ENCODE data around the gene CELA2A. TPM values are rescaled to one million over a fixed set of nuclear protein-coding genes. Genes with fewer than 3 reads are reported as not detected.

Gene CELA2A
- total RNA-seq, 4 donors from 2014 or later, result not detected

DNA sequence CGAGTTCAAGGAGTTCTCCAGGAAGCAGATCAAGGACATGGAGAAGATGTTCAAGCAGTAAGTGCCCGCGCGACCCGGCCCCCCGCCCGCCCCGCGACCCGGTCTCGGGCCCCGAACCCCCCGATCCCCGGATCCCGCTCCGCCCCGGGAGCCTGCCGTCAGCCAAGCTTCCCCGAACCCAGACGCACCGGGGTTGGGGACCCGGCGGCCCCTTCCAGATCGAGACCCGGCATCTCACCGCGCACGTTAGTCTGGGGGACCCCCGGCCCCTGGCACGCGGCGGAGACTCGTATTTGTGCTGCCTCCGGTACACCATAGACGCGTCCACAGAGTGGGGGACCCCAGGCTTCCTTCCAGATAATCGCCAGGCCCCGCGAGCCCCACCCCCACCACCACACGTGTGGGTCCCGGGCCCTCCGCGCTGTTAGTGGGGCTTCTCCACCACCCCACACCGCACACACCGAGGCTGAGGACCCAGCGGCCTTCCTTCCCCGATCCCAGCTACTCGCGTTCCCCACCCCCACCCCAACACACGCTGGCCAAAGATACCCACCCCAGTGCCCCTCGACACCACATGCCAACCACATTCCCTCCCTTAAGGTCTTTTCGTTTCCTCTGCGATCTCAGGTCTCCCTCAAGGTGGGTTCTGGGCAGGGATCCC, 46.2 kb upstream of the CELA2A start:
- peaks cover 5 to 12% of the 10 kb centered on the region in 2 donors for H3K4me1 ChIP-seq
- H3K27ac ChIP-seq, result peak overlapping the region; percentile 10 to 55 (median 32)
- no peaks in the 10 kb centered on the region for H3K36me3 ChIP-seq
- no peaks in the 10 kb centered on the region for H3K9me3 ChIP-seq
- DNase-seq (no peak), ATAC-seq (no peak)
- TF ChIP-seq POLR2A (IDR thresholded peaks at IDR 0.05), result no peak
- TF ChIP-seq CTCF (IDR thresholded peaks at IDR 0.05 in 4 of 5, conservative IDR thresholded peaks at IDR 0.05 in 1 of 5), result no peak
- in situ Hi-C loops (cut with MboI; ENCODE audit: low sequenced_read_pairs in 4 of 4), result no loop called here
- peak overlapping the region; percentile 61 to 69 (median 64) for H3K4me3 ChIP-seq
- H3K27me3 ChIP-seq, result peaks cover 4 to 15% (median 11%) of the 10 kb centered on the region in 3 donors
- intact Hi-C loops (cut with DNase I; ENCODE audit: low total_unique reads), result no loop called here

GRCh38 chr1:15410884-15411245, 45.7 kb upstream of the CELA2A start:
- intact Hi-C loops (cut with DNase I; ENCODE audit: low total_unique reads) (no loop called here), in situ Hi-C loops (cut with MboI; ENCODE audit: low sequenced_read_pairs in 4 of 4) (no loop called here)
- H3K9me3 ChIP-seq, result no peaks in the 10 kb centered on the region
- no peak for DNase-seq
- peak overlapping the region in 1 of 4 donors; percentile 48 for H3K27ac ChIP-seq
- H3K27me3 ChIP-seq, result peaks cover 4 to 15% (median 11%) of the 10 kb centered on the region in 3 donors
- no peaks in the 10 kb centered on the region for H3K36me3 ChIP-seq
- peak overlapping the region; percentile 61 to 69 (median 64) for H3K4me3 ChIP-seq
- ATAC-seq, result no peak
- TF ChIP-seq CTCF (IDR thresholded peaks at IDR 0.05 in 4 of 5, conservative IDR thresholded peaks at IDR 0.05 in 1 of 5) (no peak), POLR2A (IDR thresholded peaks at IDR 0.05) (no peak)
- H3K4me1 ChIP-seq, result peaks cover 5 to 12% of the 10 kb centered on the region in 2 donors

DNA sequence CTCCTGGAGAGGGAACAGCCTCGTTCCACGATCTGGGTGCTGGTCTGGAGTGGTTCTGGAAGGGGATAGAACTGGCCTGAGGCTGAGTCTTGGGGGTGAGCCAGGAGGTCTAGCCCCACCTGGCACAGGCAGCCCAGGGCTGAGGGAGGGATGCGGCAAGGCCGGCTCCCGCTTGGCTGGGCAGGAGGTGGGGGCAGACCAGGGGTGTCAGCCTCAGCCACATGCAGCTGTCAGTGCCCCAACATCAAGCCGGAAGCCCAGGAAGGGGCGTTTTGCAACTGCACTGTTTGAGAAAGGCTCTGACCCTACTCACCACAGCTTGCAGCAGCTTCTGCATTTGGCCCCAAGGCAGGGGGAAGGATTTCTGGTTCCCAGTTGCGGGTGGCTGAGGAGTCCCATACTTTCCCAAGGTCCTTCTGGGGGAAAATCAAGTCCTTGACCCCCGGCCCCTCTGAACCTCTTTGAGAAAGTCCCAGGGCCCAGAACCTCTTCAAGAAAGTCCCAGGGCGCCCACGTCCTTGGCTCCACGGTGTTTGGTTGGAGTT, 44.9 kb upstream of the CELA2A start:
- H3K27ac ChIP-seq, result peak overlapping the region in 1 of 4 donors; percentile 48
- H3K9me3 ChIP-seq, result no peaks in the 10 kb centered on the region
- in situ Hi-C loops (cut with MboI; ENCODE audit: low sequenced_read_pairs in 4 of 4), result no loop called here
- no peak for ATAC-seq
- H3K27me3 ChIP-seq, result peaks cover 4 to 15% (median 11%) of the 10 kb centered on the region in 3 donors
- H3K4me1 ChIP-seq, result peaks cover 11 to 12% of the 10 kb centered on the region in 2 donors
- intact Hi-C loops (cut with DNase I; ENCODE audit: low total_unique reads), result no loop called here
- H3K36me3 ChIP-seq, result no peaks in the 10 kb centered on the region
- H3K4me3 ChIP-seq, result peak overlapping the region in 3 of 4 donors; percentile 61 to 64 (median 63)
- TF ChIP-seq CTCF (IDR thresholded peaks at IDR 0.05 in 4 of 5, conservative IDR thresholded peaks at IDR 0.05 in 1 of 5) (no peak), POLR2A (IDR thresholded peaks at IDR 0.05) (no peak)
- DNase-seq, result peak; percentile 28 to 43

GRCh38 chr1:15412175-15412800, 44.2 kb upstream of the CELA2A start:
- no peak for DNase-seq
- intact Hi-C loops (cut with DNase I; ENCODE audit: low total_unique reads) (no loop called here), in situ Hi-C loops (cut with MboI; ENCODE audit: low sequenced_read_pairs in 4 of 4) (no loop called here)
- peak overlapping the region in 1 of 4 donors; percentile 64 for H3K4me3 ChIP-seq
- H3K36me3 ChIP-seq, result no peaks in the 10 kb centered on the region
- no peak for ATAC-seq
- peaks cover 4 to 15% (median 11%) of the 10 kb centered on the region in 3 donors for H3K27me3 ChIP-seq
- H3K4me1 ChIP-seq, result peaks cover 10 to 11% of the 10 kb centered on the region in 2 donors
- TF ChIP-seq CTCF (IDR thresholded peaks at IDR 0.05 in 4 of 5, conservative IDR thresholded peaks at IDR 0.05 in 1 of 5), result no peak
- no peak for TF ChIP-seq POLR2A (IDR thresholded peaks at IDR 0.05)
- H3K27ac ChIP-seq, result peak overlapping the region in 1 of 4 donors; percentile 48
- no peaks in the 10 kb centered on the region for H3K9me3 ChIP-seq

Data from gastrocnemius medialis (tissue), 4 donors.